ENCODE results near the gene RASGRP2.

The RASGRP2 gene

DNA sequence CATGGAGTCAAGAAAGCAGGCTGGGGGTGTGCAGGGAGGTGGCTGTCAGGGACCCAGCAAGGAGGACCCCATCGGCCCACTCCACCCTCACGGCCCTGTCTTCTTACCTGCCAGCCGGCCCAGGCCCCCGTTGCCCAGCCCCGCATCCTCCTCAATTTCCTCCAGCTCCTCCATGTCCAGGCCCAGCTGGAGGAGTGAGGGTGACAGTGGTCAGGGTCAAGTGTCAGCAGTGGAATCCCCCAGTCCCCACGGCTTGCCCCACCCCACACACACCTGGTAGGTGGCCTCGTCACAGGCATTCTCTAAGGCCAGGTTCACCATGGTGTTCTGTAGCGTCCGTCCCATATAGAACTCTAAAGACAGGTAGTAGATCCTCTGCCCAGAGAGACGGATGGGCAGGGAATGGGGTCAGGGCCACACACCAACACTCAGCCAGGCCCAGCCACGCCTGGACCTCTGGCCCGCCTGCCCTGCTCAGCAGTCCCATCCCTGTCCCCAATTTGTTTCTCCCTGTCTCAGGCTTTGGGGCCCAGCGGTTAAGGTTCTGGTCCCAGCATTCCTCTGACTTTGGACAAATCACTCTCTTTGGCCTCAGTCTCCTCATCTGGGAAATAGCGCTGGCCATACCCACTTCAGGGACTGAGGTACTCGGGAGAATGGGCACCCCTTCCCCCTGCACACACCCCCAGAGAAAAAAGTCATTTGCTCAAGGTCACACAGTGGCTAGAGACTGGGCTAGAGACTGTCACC lies 14.6 kb upstream of the RASGRP2 start:
- no peak for TF ChIP-seq CTCF (IDR thresholded peaks at IDR 0.05; ENCODE audit: low read depth, low read length)
- peaks cover 8% of the 10 kb centered on the region for H3K4me1 ChIP-seq
- no peaks in the 10 kb centered on the region for H3K27me3 ChIP-seq
- no peak overlapping the region for H3K4me3 ChIP-seq (ENCODE audit: low read depth, low read length)
- DNase-seq: no peak
- H3K36me3 ChIP-seq: peaks cover 9% of the 10 kb centered on the region
- H3K9me3 ChIP-seq: no peaks in the 10 kb centered on the region

DNA sequence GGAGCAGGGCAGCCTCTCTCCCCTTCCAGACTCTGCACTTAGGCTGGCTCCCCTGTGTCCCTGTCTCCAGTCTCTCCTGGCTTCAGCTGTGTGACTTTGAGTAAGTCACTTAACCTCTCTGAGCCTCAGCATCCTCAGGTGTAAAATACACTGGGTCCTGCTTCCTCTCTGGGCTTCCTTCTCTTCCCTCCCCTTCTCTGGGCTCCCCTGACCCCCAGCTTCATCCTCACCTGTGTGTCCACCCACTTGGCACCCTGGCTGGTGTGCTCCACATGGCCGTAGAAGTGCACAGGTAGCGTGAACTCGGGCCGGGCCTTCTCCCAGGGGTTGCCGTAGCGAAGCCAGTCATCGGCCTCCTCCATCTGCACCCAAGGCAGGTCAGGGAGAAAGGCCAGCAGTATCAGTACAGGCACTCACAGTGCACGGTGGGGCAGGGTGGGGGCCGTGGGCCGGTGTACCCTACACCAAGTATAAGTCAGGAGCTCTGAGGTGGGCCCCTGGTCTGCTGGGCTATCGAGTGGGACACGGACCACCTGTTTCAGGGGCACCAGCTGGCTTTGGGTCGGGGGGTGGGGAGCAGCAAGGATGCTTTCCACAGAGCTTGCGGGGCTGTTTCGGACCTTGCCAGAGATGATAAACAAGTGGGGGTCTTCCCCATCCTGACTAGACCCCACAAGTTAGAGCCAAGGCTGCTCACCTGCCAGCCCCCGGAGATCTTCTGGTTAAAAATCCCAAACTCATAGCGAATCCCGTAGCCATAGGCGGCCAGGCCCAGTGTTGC lies 13.8 kb upstream of the RASGRP2 start:
- no peak for DNase-seq
- H3K4me3 ChIP-seq (ENCODE audit: low read depth, low read length): no peak overlapping the region
- H3K27me3 ChIP-seq: no peaks in the 10 kb centered on the region
- peaks cover 8% of the 10 kb centered on the region for H3K4me1 ChIP-seq
- TF ChIP-seq CTCF (IDR thresholded peaks at IDR 0.05; ENCODE audit: low read depth, low read length): no peak
- no peaks in the 10 kb centered on the region for H3K9me3 ChIP-seq
- peaks cover 1% of the 10 kb centered on the region; the same call in 1 of the 2 replicates for H3K36me3 ChIP-seq

DNA sequence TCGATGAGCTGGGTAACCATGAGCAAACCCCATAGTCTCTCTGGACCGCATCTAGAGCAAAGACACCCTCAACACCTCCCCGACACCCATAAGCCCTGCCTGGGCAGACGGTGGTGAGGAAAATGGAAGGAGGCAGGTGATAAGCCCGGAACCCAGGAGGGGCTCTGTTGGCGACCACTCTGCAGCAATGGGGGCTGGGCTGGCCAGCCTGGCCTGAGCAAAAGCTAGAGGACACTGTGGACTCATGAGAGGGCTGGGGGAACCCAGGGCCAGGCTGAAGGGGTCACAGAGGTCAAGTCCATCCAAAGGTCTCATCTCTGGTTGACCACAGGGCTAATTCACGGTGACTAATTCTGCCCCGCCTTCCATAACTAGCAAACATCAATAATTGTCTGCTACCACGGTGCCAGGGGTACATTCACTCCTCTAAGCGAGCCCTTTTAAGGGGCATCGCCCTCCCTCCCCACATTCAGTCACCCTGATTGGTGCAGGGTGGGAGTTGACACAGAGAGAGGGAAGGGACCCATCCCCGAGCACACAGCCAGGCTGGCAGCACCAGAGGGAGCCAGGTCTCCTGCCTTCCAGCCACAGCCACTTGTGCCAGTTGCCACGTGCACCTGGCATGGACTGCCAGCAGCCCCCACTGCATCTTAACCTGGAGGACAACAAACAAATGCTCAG lies 11.9 kb upstream of the RASGRP2 start:
- DNase-seq: no peak
- Histone ChIP-seq H3K36me3 (no peaks in the 10 kb centered on the region), H3K4me1 (peaks cover 8% of the 10 kb centered on the region), H3K27me3 (no peaks in the 10 kb centered on the region), H3K4me3 (ENCODE audit: low read depth, low read length) (no peak overlapping the region), H3K9me3 (no peaks in the 10 kb centered on the region)
- TF ChIP-seq CTCF (IDR thresholded peaks at IDR 0.05; ENCODE audit: low read depth, low read length): no peak

DNA sequence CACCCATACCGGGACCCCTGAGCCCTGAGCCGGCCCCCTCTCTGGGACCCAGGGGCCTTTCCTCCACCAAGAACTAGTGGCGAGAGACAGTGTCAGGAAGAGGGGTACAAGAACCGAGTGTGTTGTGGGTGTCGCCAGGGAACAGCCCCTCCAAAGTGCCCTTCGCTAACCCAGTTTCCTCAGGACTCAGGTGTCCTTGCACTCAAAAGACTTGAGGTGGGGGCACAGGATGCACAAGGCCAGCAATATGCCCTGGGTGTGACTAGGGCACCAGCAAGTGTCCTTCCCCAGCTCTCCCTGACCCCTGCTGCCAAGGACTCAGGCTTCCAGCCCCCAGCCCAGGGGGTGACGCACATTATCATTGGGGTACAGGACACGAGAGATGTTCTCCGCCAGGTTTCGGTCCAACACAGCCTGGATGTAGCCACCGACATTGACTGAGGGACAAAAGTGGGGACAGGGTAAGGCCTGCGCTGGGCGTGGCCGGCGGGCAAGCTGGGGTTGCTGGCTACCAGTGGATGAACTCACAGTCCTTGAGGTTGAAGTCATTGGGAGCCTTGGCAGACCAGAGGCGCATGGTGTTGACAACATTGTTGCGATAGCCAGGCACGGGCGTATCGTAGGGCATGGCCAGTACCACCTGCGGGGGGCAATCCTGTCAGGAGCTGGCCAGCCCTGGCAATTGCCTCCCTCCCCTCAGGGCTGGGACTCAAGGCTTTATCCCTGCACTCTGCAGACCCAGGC lies 11.1 kb upstream of the RASGRP2 start:
- peaks cover 3% of the 10 kb centered on the region; the same call in 1 of the 2 replicates for H3K4me1 ChIP-seq
- H3K9me3 ChIP-seq: no peaks in the 10 kb centered on the region
- no peaks in the 10 kb centered on the region for H3K27me3 ChIP-seq
- no peak overlapping the region for H3K4me3 ChIP-seq (ENCODE audit: low read depth, low read length)
- no peak for DNase-seq
- TF ChIP-seq CTCF (IDR thresholded peaks at IDR 0.05; ENCODE audit: low read depth, low read length): no peak
- no peaks in the 10 kb centered on the region for H3K36me3 ChIP-seq

GRCh38 chr11:64754124-64754918 lies 10.4 kb upstream of the RASGRP2 start:
- H3K9me3 ChIP-seq: no peaks in the 10 kb centered on the region
- no peak for DNase-seq
- H3K27me3 ChIP-seq: no peaks in the 10 kb centered on the region
- no peak for TF ChIP-seq CTCF (IDR thresholded peaks at IDR 0.05; ENCODE audit: low read depth, low read length)
- no peaks in the 10 kb centered on the region for H3K4me1 ChIP-seq
- no peak overlapping the region for H3K4me3 ChIP-seq (ENCODE audit: low read depth, low read length)
- no peaks in the 10 kb centered on the region for H3K36me3 ChIP-seq

Measured in BE2C (cell line).